GM18508 (cell line): ENCODE results near the gene MRPS7.

ENCODE experiments used
- ATAC-seq: cut with Tn5 transposase; IDR thresholded peaks from one replicate; pipeline ENCODE4 v1.9.1; 2021; ENCODE audit warnings: moderate number of reproducible peaks; ENCODE audit not compliant: insufficient read depth, unreplicated experiment

The MRPS7 gene

GRCh38 chr17:75301502-75302206 lies 40.0 kb downstream of the MRPS7 start:
- ATAC-seq = no peak

GRCh38 chr17:75307957-75308731 lies 46.5 kb downstream of the MRPS7 start:
- no peak for ATAC-seq

- no peak for ATAC-seq
Measured at GRCh38 chr17:75308732-75309629, 47.3 kb downstream of the MRPS7 start.

- ATAC-seq = no peak
Measured at GRCh38 chr17:75313941-75314551, 52.4 kb downstream of the MRPS7 start.

GRCh38 chr17:75315541-75316243 lies 54.0 kb downstream of the MRPS7 start:
- no peak for ATAC-seq
